Placental pericyte (primary cell): ENCODE measurements around the gene GREM1. TPM values are rescaled to one million over a fixed set of nuclear protein-coding genes. Genes with fewer than 3 reads are reported as not detected.

Experiments
- total RNA-seq: library from RNA; depleted of rRNA; stranded (reverse); fragments of >200 nt; gene quantifications from 2 replicates; pipeline ENCODE4 v1.2.3, GENCODE V29; 2012

The GREM1 gene
- total RNA-seq = 264 and 829 TPM in 2 replicates

DNA sequence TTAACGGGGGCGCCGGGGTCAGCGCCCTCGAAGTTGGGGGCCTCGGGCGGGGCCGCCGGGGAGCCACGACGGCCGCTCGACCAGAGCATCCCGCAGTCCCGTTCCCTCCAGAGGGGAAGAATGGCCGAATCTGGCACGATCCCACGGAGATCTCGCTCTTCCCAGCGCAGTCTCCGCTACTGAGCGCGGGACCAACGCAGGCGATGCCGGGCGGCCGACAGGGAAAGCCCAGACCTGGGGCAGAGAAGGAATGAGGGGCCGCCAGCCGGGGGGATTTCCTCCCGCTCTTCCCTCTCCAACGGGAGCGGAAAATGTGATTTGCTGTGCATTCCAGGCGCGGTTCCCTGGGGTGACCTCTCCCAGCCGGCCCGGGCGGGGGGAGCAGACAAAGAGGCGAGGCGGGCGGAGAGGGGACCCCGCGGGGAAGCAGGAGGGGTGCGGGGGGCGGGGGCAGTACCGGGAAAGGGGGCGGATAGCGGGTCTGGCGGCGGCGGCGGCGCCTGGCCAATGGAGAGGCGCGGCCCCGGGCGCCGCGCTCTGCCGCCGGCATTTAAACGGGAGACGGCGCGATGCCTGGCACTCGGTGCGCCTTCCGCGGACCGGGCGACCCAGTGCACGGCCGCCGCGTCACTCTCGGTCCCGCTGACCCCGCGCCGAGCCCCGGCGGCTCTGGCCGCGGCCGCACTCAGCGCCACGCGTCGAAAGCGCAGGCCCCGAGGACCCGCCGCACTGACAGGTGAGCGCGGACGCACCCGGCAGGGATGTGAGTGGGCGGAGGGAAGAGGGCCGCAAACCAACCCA lies at the start of gene GREM1:
GREM1 (plus strand) TSS at position 579 of the 801 bp plus-strand sequence. CDS start 12,687 bp downstream, outside the sequence.

Other genes with a start within 250 kb of the GREM1 start
- gene GOLGA8N, start 124.5 kb upstream of the GREM1 start, total RNA-seq = 0.88 and 1.0 TPM in 2 replicates
- gene ARHGAP11A, start 102.5 kb upstream of the GREM1 start, total RNA-seq = 3.5 and 43.7 TPM in 2 replicates
- gene SCG5, start 76.3 kb upstream of the GREM1 start, total RNA-seq = 6.6 and 16.5 TPM in 2 replicates